Measurements from ENCODE around the gene ZNHIT2. TPM values are rescaled to one million over a fixed set of nuclear protein-coding genes. Genes with fewer than 3 reads are reported as not detected.

Gene ZNHIT2
- total RNA-seq, 1 experiment from 2014 or later, result 16.5 TPM

- in situ Hi-C loops (cut with HindIII; ENCODE audit: low pct_unique_long_range_greater_than_20kb, low sequenced_read_pairs), result no loop called here
- DNase-seq (ENCODE audit: low read depth), result no peak
Measured at GRCh38 chr11:65087216-65087615, 30.3 kb downstream of the ZNHIT2 start.

DNA sequence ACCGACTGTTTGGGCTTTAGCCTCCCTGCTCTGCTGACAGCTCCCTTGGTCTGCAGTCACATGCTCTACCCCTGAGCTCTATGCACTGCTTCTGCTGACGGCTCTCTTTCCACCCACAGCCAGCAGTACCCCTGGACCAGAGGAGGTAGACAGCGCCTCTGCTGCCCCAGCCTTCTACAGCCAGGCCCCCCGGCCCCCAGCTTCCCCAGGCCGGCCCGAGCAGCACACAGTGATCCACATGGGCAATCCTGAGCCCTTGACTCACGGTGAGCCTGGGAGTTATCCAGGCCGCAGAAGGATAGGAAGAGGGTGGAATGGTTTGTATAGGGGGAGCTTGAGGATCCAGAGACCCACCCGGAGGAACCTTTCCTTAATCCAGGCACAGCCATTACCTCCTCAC, 30.7 kb downstream of the ZNHIT2 start:
- no peak for DNase-seq (ENCODE audit: low read depth)
- in situ Hi-C loops (cut with HindIII; ENCODE audit: low pct_unique_long_range_greater_than_20kb, low sequenced_read_pairs), result no loop called here

DNA sequence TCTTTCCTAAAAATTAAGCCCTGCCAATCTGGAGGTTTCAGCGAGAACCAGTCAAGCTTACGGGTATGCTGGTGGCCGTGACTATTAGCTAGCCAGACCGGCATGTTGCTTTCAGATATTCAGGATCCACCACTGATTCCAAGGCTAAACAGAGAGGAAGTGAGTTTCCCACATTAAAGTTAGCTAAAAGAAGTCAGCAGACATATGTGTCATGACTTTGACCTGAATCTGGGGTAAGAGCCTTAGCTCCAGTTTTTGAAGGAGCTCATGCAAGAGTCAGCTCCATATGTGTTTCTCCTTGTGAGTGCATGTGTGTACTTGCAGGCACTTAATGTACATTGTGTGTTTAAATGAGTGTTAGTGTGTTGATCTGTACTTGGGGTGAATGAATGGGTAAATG, 32.1 kb downstream of the ZNHIT2 start:
- in situ Hi-C loops (cut with HindIII; ENCODE audit: low pct_unique_long_range_greater_than_20kb, low sequenced_read_pairs), result no loop called here
- no peak for DNase-seq (ENCODE audit: low read depth)

GRCh38 chr11:65084598-65085375, 32.7 kb downstream of the ZNHIT2 start:
- no peak for DNase-seq (ENCODE audit: low read depth)
- in situ Hi-C loops (cut with HindIII; ENCODE audit: low pct_unique_long_range_greater_than_20kb, low sequenced_read_pairs), result no loop called here

DNA sequence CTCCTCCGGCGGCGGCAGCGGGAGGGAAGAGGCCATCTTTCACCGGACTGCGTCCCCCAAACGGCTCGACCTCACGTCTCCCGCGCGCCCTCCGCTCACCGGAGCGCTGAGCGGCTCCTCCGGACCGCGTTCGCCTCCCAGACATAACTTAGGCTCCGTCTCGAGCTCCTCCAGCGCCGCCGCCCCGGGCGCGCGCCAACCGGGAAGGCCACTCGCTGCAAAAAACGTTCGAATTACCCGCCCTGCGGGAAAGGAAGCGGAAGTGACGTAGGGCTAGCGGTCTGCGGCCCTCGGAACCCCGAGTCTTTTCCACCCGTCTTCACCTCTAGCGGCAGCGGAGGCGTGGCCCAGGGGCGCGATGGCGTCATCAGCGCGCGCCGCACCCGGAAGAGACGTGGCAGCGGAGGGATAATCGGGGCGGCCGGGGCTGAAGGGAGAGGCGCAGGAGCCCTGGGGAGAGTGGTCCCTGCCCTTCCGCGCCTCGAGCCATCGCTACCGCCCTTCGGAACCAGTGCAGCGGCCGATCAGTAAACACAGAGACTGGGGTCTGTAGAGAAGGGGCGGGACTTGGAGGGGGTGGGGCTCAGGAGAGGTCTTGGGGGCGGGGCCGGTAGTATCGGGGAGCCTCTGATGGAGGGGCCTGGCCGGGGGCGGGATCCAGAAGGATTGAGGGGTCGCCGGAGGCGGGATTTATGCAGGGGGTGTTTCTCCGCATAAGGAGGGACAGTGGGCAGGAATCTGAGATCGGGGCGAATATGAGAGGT, 33.5 kb downstream of the ZNHIT2 start, which contains the start of the genes CDCA5 and ZFPL1:
Gene CDCA5, minus strand, starts transcription at position 207 of the 764 bp plus-strand sequence. Its CDS starts 62 bp downstream, at position 145.
Gene ZFPL1, plus strand, starts transcription at position 389 of the 764 bp plus-strand sequence. CDS start 477 bp downstream, outside the sequence.
- DNase-seq (ENCODE audit: low read depth), result peak; percentile 90
- in situ Hi-C loops (cut with HindIII; ENCODE audit: low pct_unique_long_range_greater_than_20kb, low sequenced_read_pairs), result no loop called here

- in situ Hi-C loops (cut with HindIII; ENCODE audit: low pct_unique_long_range_greater_than_20kb, low sequenced_read_pairs), result no loop called here
- no peak for DNase-seq (ENCODE audit: low read depth)
Measured at GRCh38 chr11:65083134-65083833, 34.2 kb downstream of the ZNHIT2 start.

DNA sequence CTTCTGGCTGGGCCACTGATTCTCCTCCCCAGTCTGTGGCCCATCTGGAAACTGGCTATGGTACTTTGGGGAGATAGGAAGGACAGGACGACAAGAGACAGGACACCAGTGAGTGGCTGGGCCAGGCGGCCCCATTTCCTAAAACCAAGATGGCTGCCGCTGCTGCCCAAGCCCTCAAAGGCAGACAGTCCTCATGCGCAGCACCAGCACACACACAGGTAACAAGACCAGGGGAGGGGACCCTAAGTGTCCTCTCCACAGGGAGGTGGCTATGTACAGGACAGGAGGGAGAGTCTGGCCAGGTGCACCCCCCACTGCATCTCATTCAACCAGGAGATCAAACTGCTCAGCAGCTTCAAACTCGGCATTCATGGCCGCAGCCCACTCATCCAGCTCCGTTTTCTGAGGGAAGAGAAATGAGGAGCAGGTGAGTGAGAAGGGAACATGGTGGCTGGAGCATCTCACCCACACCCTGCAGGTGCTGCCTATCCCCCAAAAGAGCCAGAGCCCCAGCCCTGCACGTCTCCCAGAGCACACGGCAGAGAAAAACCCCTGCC, 38.6 kb downstream of the ZNHIT2 start:
- in situ Hi-C loops (cut with HindIII; ENCODE audit: low pct_unique_long_range_greater_than_20kb, low sequenced_read_pairs), result no loop called here
- DNase-seq (ENCODE audit: low read depth), result no peak

DNA sequence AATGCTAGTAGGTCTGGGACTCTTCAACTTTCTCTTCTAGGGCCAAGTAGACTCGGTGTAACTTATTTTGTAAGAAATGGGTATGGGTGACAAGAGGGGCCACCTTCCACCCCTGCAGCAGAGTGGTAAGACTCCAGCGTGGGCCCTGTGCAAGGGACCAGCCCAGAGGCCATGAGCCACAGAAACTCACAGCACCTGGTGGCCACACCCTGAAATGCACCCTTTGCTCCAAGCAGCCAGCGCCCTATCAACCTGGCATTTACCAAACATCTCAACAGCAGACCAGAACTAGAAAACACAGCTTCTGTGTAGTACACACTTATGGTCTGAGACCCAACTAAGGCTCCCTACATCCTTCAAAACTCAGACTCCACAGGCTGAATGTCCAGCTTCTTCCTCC, 39.4 kb downstream of the ZNHIT2 start:
- peak; percentile 17 for DNase-seq (ENCODE audit: low read depth)
- in situ Hi-C loops (cut with HindIII; ENCODE audit: low pct_unique_long_range_greater_than_20kb, low sequenced_read_pairs), result no loop called here

DNA sequence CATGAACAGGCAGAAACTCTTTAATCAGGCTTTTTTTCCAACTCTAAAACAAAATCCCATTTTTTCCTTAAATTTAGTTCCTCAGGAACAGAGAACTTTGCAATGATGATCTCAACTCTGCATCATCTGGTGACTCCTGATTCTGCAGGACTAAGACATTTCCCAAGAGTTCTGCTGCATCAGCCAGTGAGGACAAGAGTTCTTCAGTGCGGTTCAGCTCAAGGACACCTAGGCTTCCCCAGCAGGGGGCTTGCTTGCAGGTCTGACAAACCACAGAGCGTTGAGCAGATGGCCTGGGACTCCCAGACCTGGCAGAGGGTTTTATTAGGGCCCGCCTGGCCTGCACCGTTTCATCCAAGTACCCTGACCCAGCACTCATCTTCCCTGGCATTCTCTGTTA, 40.0 kb downstream of the ZNHIT2 start:
- in situ Hi-C loops (cut with HindIII; ENCODE audit: low pct_unique_long_range_greater_than_20kb, low sequenced_read_pairs), result no loop called here
- DNase-seq (ENCODE audit: low read depth), result no peak

DNA sequence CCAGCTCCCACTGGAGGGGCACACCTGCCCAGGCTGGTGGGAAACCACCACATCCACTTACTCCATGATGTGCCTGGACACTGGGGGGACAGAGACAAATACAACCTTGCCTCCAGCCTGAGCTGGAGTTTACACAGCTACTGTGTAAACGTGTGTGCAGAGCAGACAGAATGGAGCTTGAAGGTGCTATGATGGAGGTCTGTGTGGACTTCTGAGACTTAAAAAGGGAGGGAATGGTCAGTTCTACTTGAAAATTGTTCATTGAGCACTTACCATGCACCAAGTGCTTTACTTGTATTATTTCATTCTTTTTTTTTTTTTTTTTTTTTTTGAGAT, 44.9 kb downstream of the ZNHIT2 start:
- DNase-seq (ENCODE audit: low read depth), result no peak

GRCh38 chr11:65071907-65072630, 45.4 kb downstream of the ZNHIT2 start:
- no peak for DNase-seq (ENCODE audit: low read depth)
- in situ Hi-C loops (cut with HindIII; ENCODE audit: low pct_unique_long_range_greater_than_20kb, low sequenced_read_pairs), result no loop called here

More for the DNA sequence above, 44.9 kb downstream of the ZNHIT2 start:
- in situ Hi-C loops (cut with HindIII; ENCODE audit: low pct_unique_long_range_greater_than_20kb, low sequenced_read_pairs), result no loop called here

- in situ Hi-C loops (cut with HindIII; ENCODE audit: low pct_unique_long_range_greater_than_20kb, low sequenced_read_pairs), result no loop called here
- DNase-seq (ENCODE audit: low read depth), result no peak
Measured at GRCh38 chr11:65069217-65069616, 48.3 kb downstream of the ZNHIT2 start.

DNA sequence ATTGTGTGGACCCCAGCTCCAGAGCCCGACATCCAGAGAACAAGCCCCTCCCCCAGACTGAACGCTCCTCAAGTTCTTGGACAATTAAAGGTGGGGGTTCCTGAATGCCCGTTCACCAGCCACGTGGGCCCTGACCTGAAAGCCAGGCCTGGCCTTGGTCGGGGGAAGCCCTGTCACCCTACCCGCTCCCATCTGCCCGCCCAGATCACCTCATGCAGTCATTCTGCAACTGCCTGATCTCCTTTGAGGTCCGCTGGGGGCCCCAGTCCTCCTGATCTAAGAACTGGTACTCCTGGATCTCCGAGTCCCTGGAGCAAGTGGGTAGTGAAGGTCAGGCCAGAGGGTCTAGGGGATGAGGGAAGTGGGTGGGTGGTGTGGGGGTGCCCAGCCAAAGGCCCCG, 50.1 kb downstream of the ZNHIT2 start:
- no peak for DNase-seq (ENCODE audit: low read depth)
- in situ Hi-C loops (cut with HindIII; ENCODE audit: low pct_unique_long_range_greater_than_20kb, low sequenced_read_pairs), result no loop called here

DNA sequence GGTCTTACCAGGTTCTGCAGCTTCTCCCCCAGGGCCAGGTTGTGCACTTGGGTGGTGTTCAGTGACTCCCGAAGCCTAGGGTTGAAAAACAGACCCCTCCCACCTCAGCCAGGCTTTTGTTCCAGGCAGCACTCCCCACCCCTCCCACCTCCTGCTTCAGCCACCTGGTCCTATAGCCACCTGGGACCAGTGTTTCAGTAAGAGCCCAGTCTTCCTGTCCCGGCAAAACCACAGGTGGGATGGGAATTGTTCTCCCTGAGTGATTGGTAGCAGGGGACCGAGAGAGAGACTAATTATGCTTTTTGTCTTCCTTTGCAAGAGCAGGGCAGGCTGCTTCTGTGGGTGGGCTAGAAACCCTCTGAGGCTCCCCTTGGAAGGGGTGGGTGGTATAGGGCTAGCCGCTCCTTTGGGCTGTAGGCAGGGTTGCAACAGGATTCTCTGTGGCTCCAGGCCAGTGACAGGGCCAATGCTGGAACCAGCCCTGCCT, 50.7 kb downstream of the ZNHIT2 start:
- no peak for DNase-seq (ENCODE audit: low read depth)
- in situ Hi-C loops (cut with HindIII; ENCODE audit: low pct_unique_long_range_greater_than_20kb, low sequenced_read_pairs), result no loop called here
